ENCODE results near the gene ZC2HC1C. TPM values are rescaled to one million over a fixed set of nuclear protein-coding genes. Genes with fewer than 3 reads are reported as not detected.

ZC2HC1C gene
- total RNA-seq, 1 experiment from 2014 or later: 1.4 TPM

GRCh38 chr14:75063491-75064204 lies 5.8 kb upstream of the ZC2HC1C start, which contains the start of gene ACYP1:
TSS of gene ACYP1 (minus strand) at chr14:75064024. CDS start at chr14:75063553, 471 bp downstream.
- no peak within 1 kb of the TSS for H3K56ac ChIP-seq (ENCODE audit: insufficient read length, low read depth, low read length)
- H4K91ac ChIP-seq (ENCODE audit: insufficient read length, low read depth, low read length): no peak within 1 kb of the TSS
- TF ChIP-seq, protein P1, sequence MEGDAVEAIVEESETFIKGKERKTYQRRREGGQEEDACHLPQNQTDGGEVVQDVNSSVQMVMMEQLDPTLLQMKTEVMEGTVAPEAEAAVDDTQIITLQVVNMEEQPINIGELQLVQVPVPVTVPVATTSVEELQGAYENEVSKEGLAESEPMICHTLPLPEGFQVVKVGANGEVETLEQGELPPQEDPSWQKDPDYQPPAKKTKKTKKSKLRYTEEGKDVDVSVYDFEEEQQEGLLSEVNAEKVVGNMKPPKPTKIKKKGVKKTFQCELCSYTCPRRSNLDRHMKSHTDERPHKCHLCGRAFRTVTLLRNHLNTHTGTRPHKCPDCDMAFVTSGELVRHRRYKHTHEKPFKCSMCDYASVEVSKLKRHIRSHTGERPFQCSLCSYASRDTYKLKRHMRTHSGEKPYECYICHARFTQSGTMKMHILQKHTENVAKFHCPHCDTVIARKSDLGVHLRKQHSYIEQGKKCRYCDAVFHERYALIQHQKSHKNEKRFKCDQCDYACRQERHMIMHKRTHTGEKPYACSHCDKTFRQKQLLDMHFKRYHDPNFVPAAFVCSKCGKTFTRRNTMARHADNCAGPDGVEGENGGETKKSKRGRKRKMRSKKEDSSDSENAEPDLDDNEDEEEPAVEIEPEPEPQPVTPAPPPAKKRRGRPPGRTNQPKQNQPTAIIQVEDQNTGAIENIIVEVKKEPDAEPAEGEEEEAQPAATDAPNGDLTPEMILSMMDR (conservative IDR thresholded peaks at IDR 0.05): no peak; the same call in 2 of the 3 replicates
- Mint-ChIP-seq H3K9me3 (peaks cover 9 to 10% of the 10 kb centered on the region in 2 experiments), H3K27ac (peak within 1 kb of the TSS; percentile 81 to 97 (median 91); a peak in 6 of 7 replicates), H3K36me3 (ENCODE audit: insufficient read depth in 1 of 3, low read depth in 3 of 3) (peaks cover 15 to 27% (median 25%) of the 10 kb centered on the region in 3 experiments), H3K27me3 (ENCODE audit: low read depth) (no peaks in the 10 kb centered on the region; the same call in 1 of the 2 replicates), H3K4me1 (peaks cover 11% of the 10 kb centered on the region in 2 experiments; a peak in 3 of 4 replicates), H3K4me3 (peak within 1 kb of the TSS; percentile 97 to 98)
- H3K79me1 ChIP-seq (ENCODE audit: insufficient read depth, low read depth, low read length, poor library complexity, severe bottlenecking): no peaks in the 10 kb centered on the region
- H3K18ac ChIP-seq (ENCODE audit: insufficient read length, low read depth, low read length): no peak within 1 kb of the TSS
- H2AK5ac ChIP-seq (ENCODE audit: insufficient read length, low read length): no peak within 1 kb of the TSS
- no peak within 1 kb of the TSS for H3K27ac ChIP-seq (ENCODE audit: insufficient read length, low read depth, low read length)
- H4K8ac ChIP-seq (replicated peaks; ENCODE audit: insufficient read length, low read depth, low read length): no peak within 1 kb of the TSS
- no peak within 1 kb of the TSS for H2BK20ac ChIP-seq (ENCODE audit: low read depth, low read length, poor library complexity, severe bottlenecking)
- no peaks in the 10 kb centered on the region for H3K4me1 ChIP-seq (ENCODE audit: insufficient read depth, low read length)
- no peak within 1 kb of the TSS for H3K14ac ChIP-seq (ENCODE audit: insufficient read depth, low read length)
- peak; percentile 96 for DNase-seq
- H3K4ac ChIP-seq (ENCODE audit: low read depth, low read length): no peak within 1 kb of the TSS
- no peaks in the 10 kb centered on the region for H3K27me3 ChIP-seq (ENCODE audit: insufficient read depth, low read length)
- H3K9me3 ChIP-seq (ENCODE audit: control insufficient read depth, low read depth, low read length): no peaks in the 10 kb centered on the region
- H3K23ac ChIP-seq (ENCODE audit: insufficient read length, low read depth, low read length): no peak within 1 kb of the TSS
- H3K23me2 ChIP-seq (ENCODE audit: insufficient read length, low read depth, low read length, poor library complexity, severe bottlenecking): peaks cover 8% of the 10 kb centered on the region
- no peak within 1 kb of the TSS for H4K5ac ChIP-seq (ENCODE audit: insufficient read length, low read depth, low read length)
- H2BK12ac ChIP-seq (ENCODE audit: insufficient read length, low read depth, low read length): no peak within 1 kb of the TSS
- no CpG with 5 or more reads among the region's 34 CpGs for WGBS (ENCODE audit: extremely low coverage, insufficient read length, low lambda C conversion rate)
- no peaks in the 10 kb centered on the region for H4K20me1 ChIP-seq (ENCODE audit: control insufficient read depth, insufficient read depth, insufficient read length)
- H2BK120ac ChIP-seq (ENCODE audit: low read depth, low read length, poor library complexity, severe bottlenecking): no peak within 1 kb of the TSS
- no peak within 1 kb of the TSS for H2BK5ac ChIP-seq (ENCODE audit: insufficient read length, low read length)
- H3K4me2 ChIP-seq (ENCODE audit: insufficient read depth, insufficient read length, low read length): peak within 1 kb of the TSS; percentile 72
- no peak within 1 kb of the TSS for H2BK15ac ChIP-seq (ENCODE audit: low read depth, low read length)
- peak within 1 kb of the TSS; percentile 72 for H3K9ac ChIP-seq (ENCODE audit: extremely low read depth, insufficient read length, low read length)
- H3T11ph ChIP-seq (ENCODE audit: low read length): no peak within 1 kb of the TSS
- H3K79me2 ChIP-seq (ENCODE audit: insufficient read depth, low read length): peaks cover 1% of the 10 kb centered on the region; the same call in 1 of the 2 replicates
- H2AFZ ChIP-seq (ENCODE audit: low read length): no peak within 1 kb of the TSS
